Measurements from ENCODE around the gene GPX4. TPM values are rescaled to one million over a fixed set of nuclear protein-coding genes. Genes with fewer than 3 reads are reported as not detected.
A peak's percentile ranks its signal among the peaks of the same experiment; 100 is the strongest.

GPX4 gene
- total and polyA plus RNA-seq, 10 of the 15 experiments (the other 5 are each of a cell fraction or from before 2014, with no cell fraction given) = 33.3 to 749 (median 297) TPM

GRCh38 chr19:1074544-1075283 is 29.1 kb upstream of the GPX4 start (continued):
- TF ChIP-seq NKRF (conservative IDR thresholded peaks at IDR 0.05) (no peak), SMC3 (IDR thresholded peaks at IDR 0.05; ENCODE audit: borderline replicate concordance, low read length) (no peak), EZH2 (IDR thresholded peaks at IDR 0.05; ENCODE audit: borderline replicate concordance, control insufficient read depth, low read depth, low read length) (no peak)
- TF ChIP-seq, protein P1, sequence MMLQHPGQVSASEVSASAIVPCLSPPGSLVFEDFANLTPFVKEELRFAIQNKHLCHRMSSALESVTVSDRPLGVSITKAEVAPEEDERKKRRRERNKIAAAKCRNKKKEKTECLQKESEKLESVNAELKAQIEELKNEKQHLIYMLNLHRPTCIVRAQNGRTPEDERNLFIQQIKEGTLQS (IDR thresholded peaks at IDR 0.05; ENCODE audit: borderline replicate concordance, extremely low read depth, low read depth, low read length) = no peak

GRCh38 chr19:1076046-1076386 is 27.8 kb upstream of the GPX4 start:
- Histone ChIP-seq H3K9me3 (replicated peaks; ENCODE audit: control insufficient read depth, insufficient read depth, low read length) (no peaks in the 10 kb centered on the region; the same call in 2 of the 3 replicates), H3K27ac (ENCODE audit: control insufficient read depth, insufficient read depth) (peak overlapping the region; percentile 64), H3K4me3 (no peak overlapping the region), H3K4me2 (ENCODE audit: control insufficient read depth, insufficient read depth) (no peak overlapping the region; the same call in 1 of the 2 replicates), H4K20me1 (ENCODE audit: control insufficient read depth, insufficient read depth) (no peaks in the 10 kb centered on the region), H3K9ac (ENCODE audit: control insufficient read depth, insufficient read depth, low read length) (no peak overlapping the region), H3K79me2 (ENCODE audit: control insufficient read depth, insufficient read depth, low read length) (peaks cover 20% of the 10 kb centered on the region), H2AFZ (ENCODE audit: control insufficient read depth, low read depth, low read length) (no peak overlapping the region), H3K4me1 (ENCODE audit: control insufficient read depth, insufficient read depth, low read length) (peaks cover 32% of the 10 kb centered on the region), H3K27me3 (replicated peaks in 1 of 2; ENCODE audit: control insufficient read depth in 2 of 2, insufficient read depth in 2 of 2, low read length in 1 of 2) (no peaks in the 10 kb centered on the region), H3K36me3 (ENCODE audit: control insufficient read depth in 2 of 2, insufficient read depth in 2 of 2, low read length in 1 of 2) (peaks cover 25 to 38% of the 10 kb centered on the region in 2 experiments)
- ChIA-PET SMC1A (ENCODE audit: uncharacterized antibody, unreplicated experiment) (interaction anchor here (1.1 to 3.4 kb wide), 5 partner anchors 9 to 20 kb away, joined by 3 to 14 read pairs (median 4); partner anchors contain the start of gene ARHGAP45), CTCF (interaction anchor here (1.6 to 2.6 kb wide), 4 partner anchors 9 to 27 kb away, joined by 3 to 11 read pairs (median 6); partner anchors contain the start of genes ARHGAP45 and GPX4), POLR2A (interaction anchor here (0.7 to 3.8 kb wide), 10 partner anchors 9 to 1014 kb away, joined by 3 to 25 read pairs (median 12); partner anchors contain the start of genes ABCA7, ARHGAP45, GPX4 and POLR2E), RAD21 (ENCODE audit: unreplicated experiment) (interaction anchor here (1.0 to 3.1 kb wide), 6 partner anchors 9 to 50 kb away, joined by 3 to 18 read pairs (median 6); partner anchors contain the start of genes ARHGAP45 and CNN2)
- BruUV-seq (replicated peaks) = TSS peak; percentile 50
- no peak for ATAC-seq
- in situ Hi-C loops (cut with MboI) = no loop called here
- WGBS (ENCODE audit: insufficient coverage, insufficient replicate concordance, low lambda C conversion rate, missing lambda C conversion rate) = 76% methylated on average over 4 of the region's 4 CpGs
- intact Hi-C loops (cut with micrococcal nuclease; ENCODE audit: unreplicated experiment) = loop anchor here (2.0 kb wide), 1 partner anchor 27 kb away; the partner anchor contains the start of gene GPX4
- DNase-seq (ENCODE audit: low read depth, low spot score) = no peak
- FAIRE-seq = peak; percentile 49
- TF ChIP-seq, protein P2, sequence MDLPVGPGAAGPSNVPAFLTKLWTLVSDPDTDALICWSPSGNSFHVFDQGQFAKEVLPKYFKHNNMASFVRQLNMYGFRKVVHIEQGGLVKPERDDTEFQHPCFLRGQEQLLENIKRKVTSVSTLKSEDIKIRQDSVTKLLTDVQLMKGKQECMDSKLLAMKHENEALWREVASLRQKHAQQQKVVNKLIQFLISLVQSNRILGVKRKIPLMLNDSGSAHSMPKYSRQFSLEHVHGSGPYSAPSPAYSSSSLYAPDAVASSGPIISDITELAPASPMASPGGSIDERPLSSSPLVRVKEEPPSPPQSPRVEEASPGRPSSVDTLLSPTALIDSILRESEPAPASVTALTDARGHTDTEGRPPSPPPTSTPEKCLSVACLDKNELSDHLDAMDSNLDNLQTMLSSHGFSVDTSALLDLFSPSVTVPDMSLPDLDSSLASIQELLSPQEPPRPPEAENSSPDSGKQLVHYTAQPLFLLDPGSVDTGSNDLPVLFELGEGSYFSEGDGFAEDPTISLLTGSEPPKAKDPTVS (IDR thresholded peaks at IDR 0.05; ENCODE audit: low read depth, low read length) = no peak
- TF ChIP-seq CBFB (IDR thresholded peaks at IDR 0.05; ENCODE audit: low read depth) = no peak
- no peak for TF ChIP-seq KLF5 (IDR thresholded peaks at IDR 0.05; ENCODE audit: partially characterized antibody)
- TF ChIP-seq, protein P3, sequence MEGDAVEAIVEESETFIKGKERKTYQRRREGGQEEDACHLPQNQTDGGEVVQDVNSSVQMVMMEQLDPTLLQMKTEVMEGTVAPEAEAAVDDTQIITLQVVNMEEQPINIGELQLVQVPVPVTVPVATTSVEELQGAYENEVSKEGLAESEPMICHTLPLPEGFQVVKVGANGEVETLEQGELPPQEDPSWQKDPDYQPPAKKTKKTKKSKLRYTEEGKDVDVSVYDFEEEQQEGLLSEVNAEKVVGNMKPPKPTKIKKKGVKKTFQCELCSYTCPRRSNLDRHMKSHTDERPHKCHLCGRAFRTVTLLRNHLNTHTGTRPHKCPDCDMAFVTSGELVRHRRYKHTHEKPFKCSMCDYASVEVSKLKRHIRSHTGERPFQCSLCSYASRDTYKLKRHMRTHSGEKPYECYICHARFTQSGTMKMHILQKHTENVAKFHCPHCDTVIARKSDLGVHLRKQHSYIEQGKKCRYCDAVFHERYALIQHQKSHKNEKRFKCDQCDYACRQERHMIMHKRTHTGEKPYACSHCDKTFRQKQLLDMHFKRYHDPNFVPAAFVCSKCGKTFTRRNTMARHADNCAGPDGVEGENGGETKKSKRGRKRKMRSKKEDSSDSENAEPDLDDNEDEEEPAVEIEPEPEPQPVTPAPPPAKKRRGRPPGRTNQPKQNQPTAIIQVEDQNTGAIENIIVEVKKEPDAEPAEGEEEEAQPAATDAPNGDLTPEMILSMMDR (IDR thresholded peaks at IDR 0.05 in 2 of 3, conservative IDR thresholded peaks at IDR 0.05 in 1 of 3; ENCODE audit: control insufficient read depth in 2 of 3, extremely low read depth in 1 of 3, insufficient read depth in 1 of 3, low read depth in 3 of 3, low read length in 3 of 3) = no peak
- TF ChIP-seq SMC3 (IDR thresholded peaks at IDR 0.05; ENCODE audit: borderline replicate concordance, low read length) = no peak
- TF ChIP-seq, protein P4, sequence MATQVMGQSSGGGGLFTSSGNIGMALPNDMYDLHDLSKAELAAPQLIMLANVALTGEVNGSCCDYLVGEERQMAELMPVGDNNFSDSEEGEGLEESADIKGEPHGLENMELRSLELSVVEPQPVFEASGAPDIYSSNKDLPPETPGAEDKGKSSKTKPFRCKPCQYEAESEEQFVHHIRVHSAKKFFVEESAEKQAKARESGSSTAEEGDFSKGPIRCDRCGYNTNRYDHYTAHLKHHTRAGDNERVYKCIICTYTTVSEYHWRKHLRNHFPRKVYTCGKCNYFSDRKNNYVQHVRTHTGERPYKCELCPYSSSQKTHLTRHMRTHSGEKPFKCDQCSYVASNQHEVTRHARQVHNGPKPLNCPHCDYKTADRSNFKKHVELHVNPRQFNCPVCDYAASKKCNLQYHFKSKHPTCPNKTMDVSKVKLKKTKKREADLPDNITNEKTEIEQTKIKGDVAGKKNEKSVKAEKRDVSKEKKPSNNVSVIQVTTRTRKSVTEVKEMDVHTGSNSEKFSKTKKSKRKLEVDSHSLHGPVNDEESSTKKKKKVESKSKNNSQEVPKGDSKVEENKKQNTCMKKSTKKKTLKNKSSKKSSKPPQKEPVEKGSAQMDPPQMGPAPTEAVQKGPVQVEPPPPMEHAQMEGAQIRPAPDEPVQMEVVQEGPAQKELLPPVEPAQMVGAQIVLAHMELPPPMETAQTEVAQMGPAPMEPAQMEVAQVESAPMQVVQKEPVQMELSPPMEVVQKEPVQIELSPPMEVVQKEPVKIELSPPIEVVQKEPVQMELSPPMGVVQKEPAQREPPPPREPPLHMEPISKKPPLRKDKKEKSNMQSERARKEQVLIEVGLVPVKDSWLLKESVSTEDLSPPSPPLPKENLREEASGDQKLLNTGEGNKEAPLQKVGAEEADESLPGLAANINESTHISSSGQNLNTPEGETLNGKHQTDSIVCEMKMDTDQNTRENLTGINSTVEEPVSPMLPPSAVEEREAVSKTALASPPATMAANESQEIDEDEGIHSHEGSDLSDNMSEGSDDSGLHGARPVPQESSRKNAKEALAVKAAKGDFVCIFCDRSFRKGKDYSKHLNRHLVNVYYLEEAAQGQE (IDR thresholded peaks at IDR 0.05; ENCODE audit: low read depth, low read length) = no peak
